Amniotic epithelial cell (primary cell): ENCODE measurements around the gene PTP4A1.

ENCODE experiments used
- DNase-seq: peaks from one replicate; pipeline ENCODE4 v3.0.0-alpha.2; 2010; ENCODE audit warnings: low read depth

PTP4A1 gene

GRCh38 chr6:63556369-63556768 is 15.9 kb upstream of the PTP4A1 start:
- DNase-seq, result no peak

GRCh38 chr6:63558278-63558677 is 14.0 kb upstream of the PTP4A1 start:
- DNase-seq, result no peak

GRCh38 chr6:63560801-63561287 is 11.4 kb upstream of the PTP4A1 start:
- peak; percentile 87 for DNase-seq

GRCh38 chr6:63561288-63561687 is 11.0 kb upstream of the PTP4A1 start:
- DNase-seq, result no peak

GRCh38 chr6:63563235-63563634 is 9.0 kb upstream of the PTP4A1 start:
- DNase-seq, result no peak

GRCh38 chr6:63565058-63565726 is 7.1 kb upstream of the PTP4A1 start:
- no peak for DNase-seq

GRCh38 chr6:63565727-63566596 is 6.3 kb upstream of the PTP4A1 start:
- peak; percentile 83 for DNase-seq

GRCh38 chr6:63567966-63568365 is 4.3 kb upstream of the PTP4A1 start:
- no peak for DNase-seq

- peak; percentile 73 for DNase-seq
Measured at GRCh38 chr6:63571361-63572043, 778 bp upstream of the PTP4A1 start.

- DNase-seq, result no peak
Measured at GRCh38 chr6:63572747-63573075, 431 bp downstream of the PTP4A1 start.

- DNase-seq, result peak; percentile 55
Measured at GRCh38 chr6:63573076-63573898, 1.0 kb downstream of the PTP4A1 start.

GRCh38 chr6:63573899-63574553 is 1.7 kb downstream of the PTP4A1 start:
- peak; percentile 60 for DNase-seq

GRCh38 chr6:63574554-63574900 is 2.2 kb downstream of the PTP4A1 start:
- no peak for DNase-seq

GRCh38 chr6:63576147-63576772 is 4.0 kb downstream of the PTP4A1 start:
- no peak for DNase-seq

GRCh38 chr6:63576985-63577712 is 4.9 kb downstream of the PTP4A1 start:
- DNase-seq, result no peak

GRCh38 chr6:63578757-63579156 is 6.5 kb downstream of the PTP4A1 start:
- DNase-seq, result no peak

GRCh38 chr6:63579937-63580703 is 7.8 kb downstream of the PTP4A1 start:
- DNase-seq, result no peak

GRCh38 chr6:63580704-63580961 is 8.4 kb downstream of the PTP4A1 start:
- DNase-seq, result no peak

- DNase-seq, result no peak
Measured at GRCh38 chr6:63581355-63582013, 9.2 kb downstream of the PTP4A1 start.
